Dermis lymphatic vessel endothelial cell (primary cell): Measurements from ENCODE around the gene TMEM39B. TPM values are rescaled to one million over a fixed set of nuclear protein-coding genes. Genes with fewer than 3 reads are reported as not detected.

Source experiments
- total RNA-seq: library from RNA; depleted of rRNA; stranded (reverse); fragments of >200 nt; gene quantifications from 2 replicates; pipeline ENCODE4 v1.2.1, GENCODE V29; 2014

TMEM39B gene
- total RNA-seq = 9.1 and 10.8 TPM in 2 replicates

DNA sequence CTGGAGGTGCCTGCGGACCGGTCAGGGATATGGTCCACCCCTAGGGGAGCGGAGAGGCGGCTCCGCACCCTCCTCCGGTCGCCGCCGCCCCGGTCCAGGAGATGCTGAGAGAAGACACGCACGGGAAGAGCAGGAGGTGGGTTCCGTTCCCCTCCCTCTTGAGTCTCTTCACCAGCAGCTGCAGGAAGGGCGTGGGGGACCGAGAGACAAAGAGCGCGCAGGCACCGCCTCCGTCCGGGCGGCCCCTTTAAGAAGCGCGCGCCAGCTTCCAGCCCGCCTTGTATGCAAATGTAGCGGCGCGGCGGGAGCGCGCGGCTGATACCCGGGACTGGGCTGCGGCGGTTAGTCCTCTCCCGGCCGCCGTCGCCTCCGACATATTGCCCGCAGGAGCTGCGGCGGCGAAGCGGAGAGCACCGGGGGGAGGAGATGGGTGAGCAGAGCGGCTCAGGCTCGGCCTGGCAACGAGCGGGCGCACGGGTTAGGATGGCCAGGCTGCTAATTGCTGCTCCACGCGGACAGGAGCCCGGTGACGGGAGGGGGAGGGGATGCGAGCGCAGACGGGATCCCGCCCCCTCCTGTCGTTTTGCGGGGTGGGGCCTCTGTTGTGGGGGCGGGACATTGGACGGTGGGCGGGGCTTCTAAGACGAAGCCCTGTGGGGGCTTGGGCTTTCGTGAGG lies at the start of gene TMEM39B:
Gene TMEM39B, plus strand, starts transcription at position 318 of the 677 bp plus-strand sequence. Its CDS starts 109 bp downstream, at position 427.

GRCh38 chr1:32107742-32108661 lies 35.3 kb downstream of the TMEM39B start, which contains the start of gene KPNA6:
Gene KPNA6 (plus strand): TSS chr1:32108056. CDS start chr1:32108131, 75 bp downstream.

Other genes starting within 250 kb of the TMEM39B start
- 274 and 419 TPM in 2 replicates for gene PTP4A2, start 134.6 kb upstream of the TMEM39B start, total RNA-seq
- gene KHDRBS1, start 59.1 kb upstream of the TMEM39B start, total RNA-seq = 47.8 and 60.2 TPM in 2 replicates
- 27.4 and 30.3 TPM in 2 replicates for gene KPNA6, start 35.1 kb downstream of the TMEM39B start, total RNA-seq
- 61.2 and 70.6 TPM in 2 replicates for gene TXLNA, start 106.7 kb downstream of the TMEM39B start, total RNA-seq
- gene CCDC28B, start 127.7 kb downstream of the TMEM39B start, total RNA-seq = 13.4 and 17.2 TPM in 2 replicates
- gene IQCC, start 132.7 kb downstream of the TMEM39B start, total RNA-seq = 0.87 and 1.2 TPM in 2 replicates
- not detected in 2 replicates for gene DCDC2B, start 136.2 kb downstream of the TMEM39B start, total RNA-seq
- gene TMEM234, start 149.4 kb downstream of the TMEM39B start, total RNA-seq = 10.4 and 11.1 TPM in 2 replicates
- gene EIF3I, start 149.5 kb downstream of the TMEM39B start, total RNA-seq = 251 and 296 TPM in 2 replicates
- gene FAM167B, start 174.3 kb downstream of the TMEM39B start, total RNA-seq = 0.17 and 0.22 TPM in 2 replicates
- gene LCK, start 178.3 kb downstream of the TMEM39B start, total RNA-seq = 0.11 and 0.17 TPM in 2 replicates
- gene HDAC1, start 219.1 kb downstream of the TMEM39B start, total RNA-seq = 143 and 168 TPM in 2 replicates